Measurements from ENCODE around the gene HSD11B1L.

HSD11B1L gene

GRCh38 chr19:5651361-5651760, 29.5 kb upstream of the HSD11B1L start:
- no peak for DNase-seq (ENCODE audit: extremely low read depth, low read depth)

GRCh38 chr19:5652261-5652660, 28.6 kb upstream of the HSD11B1L start:
- no peak for TF ChIP-seq CTCF (IDR thresholded peaks at IDR 0.05; ENCODE audit: low read depth, low read length)
- no peak for DNase-seq (ENCODE audit: extremely low read depth, low read depth)

More at GRCh38 chr19:5651361-5651760, 29.5 kb upstream of the HSD11B1L start:
- no peak for TF ChIP-seq CTCF (IDR thresholded peaks at IDR 0.05; ENCODE audit: low read depth, low read length)

GRCh38 chr19:5654931-5655330, 25.9 kb upstream of the HSD11B1L start:
- no peak for TF ChIP-seq CTCF (IDR thresholded peaks at IDR 0.05; ENCODE audit: low read depth, low read length)
- DNase-seq (ENCODE audit: extremely low read depth, low read depth) = no peak

GRCh38 chr19:5655412-5655811, 25.4 kb upstream of the HSD11B1L start:
- DNase-seq (ENCODE audit: extremely low read depth, low read depth) = no peak
- no peak for TF ChIP-seq CTCF (IDR thresholded peaks at IDR 0.05; ENCODE audit: low read depth, low read length)

GRCh38 chr19:5661483-5661882, 19.3 kb upstream of the HSD11B1L start:
- no peak for DNase-seq (ENCODE audit: extremely low read depth, low read depth)
- no peak for TF ChIP-seq CTCF (IDR thresholded peaks at IDR 0.05; ENCODE audit: low read depth, low read length)

- DNase-seq (ENCODE audit: extremely low read depth, low read depth) = no peak
- no peak for TF ChIP-seq CTCF (IDR thresholded peaks at IDR 0.05; ENCODE audit: low read depth, low read length)
Observed at GRCh38 chr19:5663904-5664303, 16.9 kb upstream of the HSD11B1L start.

- DNase-seq (ENCODE audit: extremely low read depth, low read depth) = no peak
- no peak for TF ChIP-seq CTCF (IDR thresholded peaks at IDR 0.05; ENCODE audit: low read depth, low read length)
Observed at GRCh38 chr19:5664515-5664914, 16.3 kb upstream of the HSD11B1L start.

Measured in AG09319 (cell line).